ENCODE results near the gene MAP3K3. TPM values are rescaled to one million over a fixed set of nuclear protein-coding genes. Genes with fewer than 3 reads are reported as not detected.

MAP3K3 gene
- total and polyA plus RNA-seq, 9 of the 15 experiments (the other 6 are each of a cell fraction or from before 2014, with no cell fraction given): 0.69 to 16.5 (median 12.1) TPM

DNA sequence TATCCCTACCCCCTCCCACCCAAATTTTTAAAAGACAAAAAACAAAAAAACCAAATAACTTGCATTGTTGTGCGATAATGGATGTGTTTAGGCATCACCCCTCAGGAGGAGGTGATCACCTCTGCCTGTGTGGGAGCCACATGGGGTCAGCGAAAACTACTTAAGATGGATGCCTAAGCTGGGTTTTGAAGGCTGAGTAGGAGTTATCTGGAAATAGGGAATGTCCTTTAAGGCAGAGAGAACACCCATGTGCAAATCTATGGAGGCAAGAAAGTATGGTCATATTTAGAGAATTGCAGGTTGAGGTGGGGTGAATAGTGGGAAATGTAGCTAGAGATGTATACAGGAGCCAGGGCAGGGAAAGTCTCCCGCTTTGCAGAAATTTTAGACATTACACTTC lies 27.1 kb upstream of the MAP3K3 start:
- CTCF ChIA-PET (ENCODE audit: low intra/inter-chr PET ratio): no interaction called here
- no TSS peak for BruUV-seq (replicated peaks)
- H3K27me3 ChIP-seq (ENCODE audit: control insufficient read depth in 2 of 2, insufficient read depth in 2 of 2, low read length in 2 of 2): no peaks in the 10 kb centered on the region

DNA sequence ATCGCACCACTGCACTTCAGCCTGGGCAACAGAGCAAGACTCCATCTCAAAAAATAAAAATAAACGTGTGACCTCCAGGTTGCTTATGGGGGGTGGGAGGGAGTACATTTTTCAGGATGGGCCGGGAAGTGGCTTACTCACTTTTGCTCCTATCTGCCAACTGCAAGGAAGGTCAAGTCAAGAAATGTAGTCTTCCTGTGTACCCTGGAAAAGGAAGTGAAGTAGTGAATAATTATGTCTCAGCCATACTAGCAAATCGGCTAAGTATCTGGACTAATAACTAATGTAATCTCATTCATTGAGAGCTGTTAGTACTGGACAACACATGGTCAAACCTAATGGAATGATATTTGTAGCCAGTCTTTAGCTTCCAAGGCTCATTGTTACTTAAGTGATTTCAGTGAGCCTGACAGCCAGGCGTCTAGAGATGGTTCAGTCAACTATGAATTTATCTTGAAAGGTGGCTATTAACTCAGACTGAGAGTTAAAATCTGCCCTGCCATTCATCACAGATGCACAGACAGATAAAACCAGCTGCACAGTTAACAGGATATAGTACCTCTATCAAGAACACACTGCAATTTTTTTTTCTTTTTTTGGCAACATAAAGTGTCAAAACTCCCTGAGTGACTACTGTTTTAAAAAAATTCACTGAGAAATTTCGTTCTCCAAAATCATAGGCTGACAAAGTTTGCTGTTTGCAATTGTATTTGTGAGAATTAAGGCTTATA lies 25.2 kb upstream of the MAP3K3 start:
- TF ChIP-seq, protein P1, sequence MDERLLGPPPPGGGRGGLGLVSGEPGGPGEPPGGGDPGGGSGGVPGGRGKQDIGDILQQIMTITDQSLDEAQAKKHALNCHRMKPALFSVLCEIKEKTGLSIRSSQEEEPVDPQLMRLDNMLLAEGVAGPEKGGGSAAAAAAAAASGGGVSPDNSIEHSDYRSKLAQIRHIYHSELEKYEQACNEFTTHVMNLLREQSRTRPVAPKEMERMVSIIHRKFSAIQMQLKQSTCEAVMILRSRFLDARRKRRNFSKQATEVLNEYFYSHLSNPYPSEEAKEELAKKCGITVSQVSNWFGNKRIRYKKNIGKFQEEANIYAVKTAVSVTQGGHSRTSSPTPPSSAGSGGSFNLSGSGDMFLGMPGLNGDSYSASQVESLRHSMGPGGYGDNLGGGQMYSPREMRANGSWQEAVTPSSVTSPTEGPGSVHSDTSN (CRISPR knock-in tag; IDR thresholded peaks at IDR 0.05; ENCODE audit: low read depth): no peak
- TF ChIP-seq, protein P1 (tag; conservative IDR thresholded peaks at IDR 0.05; ENCODE audit: low read depth): 0 out of 2 replicates have a peak, but pooled peaks have one; percentile 30
- TF ChIP-seq, protein P2, sequence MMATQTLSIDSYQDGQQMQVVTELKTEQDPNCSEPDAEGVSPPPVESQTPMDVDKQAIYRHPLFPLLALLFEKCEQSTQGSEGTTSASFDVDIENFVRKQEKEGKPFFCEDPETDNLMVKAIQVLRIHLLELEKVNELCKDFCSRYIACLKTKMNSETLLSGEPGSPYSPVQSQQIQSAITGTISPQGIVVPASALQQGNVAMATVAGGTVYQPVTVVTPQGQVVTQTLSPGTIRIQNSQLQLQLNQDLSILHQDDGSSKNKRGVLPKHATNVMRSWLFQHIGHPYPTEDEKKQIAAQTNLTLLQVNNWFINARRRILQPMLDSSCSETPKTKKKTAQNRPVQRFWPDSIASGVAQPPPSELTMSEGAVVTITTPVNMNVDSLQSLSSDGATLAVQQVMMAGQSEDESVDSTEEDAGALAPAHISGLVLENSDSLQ (IDR thresholded peaks at IDR 0.05): 0 out of 2 replicates have a peak, but pooled peaks have one; percentile 38
- peak; percentile 42 for TF ChIP-seq MEIS2 (IDR thresholded peaks at IDR 0.05; ENCODE audit: partially characterized antibody)
- no peak for TF ChIP-seq SNRNP70 (optimal IDR thresholded peaks at IDR 0.05; ENCODE audit: low read depth, low read length)
- TF ChIP-seq C11orf30 (IDR thresholded peaks at IDR 0.05; ENCODE audit: low read depth): no peak
- TF ChIP-seq ZNF766 (CRISPR knock-in tag; conservative IDR thresholded peaks at IDR 0.05): no peak
- no peak for TF ChIP-seq MTA3 (IDR thresholded peaks at IDR 0.05; ENCODE audit: borderline replicate concordance)
- no peak for TF ChIP-seq ZNF274 (IDR thresholded peaks at IDR 0.05; ENCODE audit: borderline replicate concordance, low read depth, low read length)
- no peak for TF ChIP-seq TEAD2 (tag; IDR thresholded peaks at IDR 0.05)
- Histone ChIP-seq H4K20me1 (replicated peaks; ENCODE audit: control insufficient read depth, insufficient read depth, low read length) (no peaks in the 10 kb centered on the region), H3K4me1 (replicated peaks in 1 of 2; ENCODE audit: control insufficient read depth in 2 of 2, insufficient read depth in 2 of 2, low read length in 2 of 2) (peaks cover 12 to 16% of the 10 kb centered on the region in 2 experiments; a peak in 3 of 5 replicates), H3K9ac (ENCODE audit: insufficient read depth in 1 of 2, low read depth in 2 of 2, low read length in 2 of 2) (no peak overlapping the region), H3K27ac (ENCODE audit: extremely low read depth, low read depth, low read length) (peak overlapping the region; percentile 26; the same call in 1 of the 3 replicates), H3K9me3 (replicated peaks; ENCODE audit: control insufficient read depth, insufficient read depth, low read depth, low read length) (no peaks in the 10 kb centered on the region), H3K4me2 (ENCODE audit: insufficient read depth, low read length) (no peak overlapping the region), H3K27me3 (ENCODE audit: control insufficient read depth in 2 of 2, insufficient read depth in 2 of 2, low read length in 2 of 2) (no peaks in the 10 kb centered on the region), H3K36me3 (ENCODE audit: control insufficient read depth, insufficient read depth, low read length) (peaks cover 18% of the 10 kb centered on the region; the same call in 2 of the 3 replicates), H3K4me3 (no peak overlapping the region), H3K9me1 (ENCODE audit: control insufficient read depth, insufficient read depth, low read length) (no peaks in the 10 kb centered on the region), H2AFZ (ENCODE audit: low read depth, low read length) (no peak overlapping the region), H3K79me2 (ENCODE audit: control insufficient read depth, insufficient read depth, low read length) (peaks cover 17% of the 10 kb centered on the region)
- BruUV-seq (replicated peaks): no TSS peak
- ATAC-seq (no peak), DNase-seq (ENCODE audit: extremely low read depth in 1 of 4, low spot score in 3 of 4) (no peak), FAIRE-seq (no peak)
- intact Hi-C loops (cut with micrococcal nuclease) (no loop called here), in situ Hi-C loops (cut with MboI) (no loop called here)
- POLR2A ChIA-PET: no interaction called here
- WGBS (ENCODE audit: insufficient coverage, low coverage, missing lambda C conversion rate): 35% methylated on average over 6 of the region's 6 CpGs
- CTCF ChIA-PET (ENCODE audit: low intra/inter-chr PET ratio): no interaction called here

More for the DNA sequence above, 27.1 kb upstream of the MAP3K3 start:
- no peaks in the 10 kb centered on the region for H3K9me3 ChIP-seq (replicated peaks; ENCODE audit: control insufficient read depth, insufficient read depth, low read depth, low read length)
- H3K9ac ChIP-seq (ENCODE audit: insufficient read depth in 1 of 2, low read depth in 2 of 2, low read length in 2 of 2): no peak overlapping the region
- FAIRE-seq (no peak), ATAC-seq (no peak), DNase-seq (ENCODE audit: extremely low read depth in 1 of 4, low spot score in 3 of 4) (no peak)
- H2AFZ ChIP-seq (ENCODE audit: low read depth, low read length): no peak overlapping the region
- in situ Hi-C loops (cut with MboI) (no loop called here), intact Hi-C loops (cut with micrococcal nuclease) (no loop called here)
- POLR2A ChIA-PET: interaction anchor here (0.8 to 1.2 kb wide), 2 partner anchors 27 to 33 kb away, joined by 3 to 4 read pairs; no protein-coding TSS in a partner anchor
- H3K4me3 ChIP-seq: no peak overlapping the region
- H3K79me2 ChIP-seq (ENCODE audit: control insufficient read depth, insufficient read depth, low read length): no peaks in the 10 kb centered on the region
- H4K20me1 ChIP-seq (replicated peaks; ENCODE audit: control insufficient read depth, insufficient read depth, low read length): peaks cover 4% of the 10 kb centered on the region; the same call in 1 of the 2 replicates
- TF ChIP-seq CBX1 (IDR thresholded peaks at IDR 0.05; ENCODE audit: low read depth) (no peak), POLR2B (IDR thresholded peaks at IDR 0.05; ENCODE audit: low read depth, partially characterized antibody) (peak; percentile 28), ZBTB7A (IDR thresholded peaks at IDR 0.05; ENCODE audit: borderline replicate concordance, control insufficient read depth, low read depth, low read length) (no peak)
- 94% methylated on average over 3 of the region's 3 CpGs for WGBS (ENCODE audit: insufficient coverage, low coverage, missing lambda C conversion rate)
- H3K27ac ChIP-seq (ENCODE audit: extremely low read depth, low read depth, low read length): no peak overlapping the region
- peaks cover 35% of the 10 kb centered on the region for H3K36me3 ChIP-seq (ENCODE audit: control insufficient read depth, insufficient read depth, low read length)
- H3K4me2 ChIP-seq (ENCODE audit: insufficient read depth, low read length): no peak overlapping the region
- H3K4me1 ChIP-seq (replicated peaks in 1 of 2; ENCODE audit: control insufficient read depth in 2 of 2, insufficient read depth in 2 of 2, low read length in 2 of 2): peaks cover 4 to 8% of the 10 kb centered on the region in 2 experiments; a peak in 3 of 5 replicates
- no peaks in the 10 kb centered on the region for H3K9me1 ChIP-seq (ENCODE audit: control insufficient read depth, insufficient read depth, low read length)
